Cardiac muscle cell (in vitro differentiated cells and primary cell): ENCODE results near the gene FSIP1. TPM values are rescaled to one million over a fixed set of nuclear protein-coding genes. Genes with fewer than 3 reads are reported as not detected.
A peak's percentile ranks its signal among the peaks of the same experiment; 100 is the strongest.

Experiments used
- DNase-seq, 2 donors: peaks; one replicate each; pipeline versions ENCODE4 v3.0.0 to v3.0.0-alpha.2; 2010 to 2017; ENCODE audit warnings: low read depth in 1 of 2, low spot score in 1 of 2
- H3K27ac ChIP-seq: fragments of 200-600 bp; sonication (generic); 2 replicates; pipeline ENCODE4 v1.5.1; 2016
- H3K27me3 ChIP-seq: fragments of 200-600 bp; sonication (generic); 2 replicates; pipeline ENCODE4 v1.6.0; 2016; ENCODE audit warnings: control low read depth
- H3K36me3 ChIP-seq: fragments of 200-600 bp; sonication (generic); 2 replicates; pipeline ENCODE4 v1.5.1; 2016; ENCODE audit warnings: control low read depth
- H3K4me1 ChIP-seq: fragments of 200-600 bp; sonication (generic); 2 replicates; pipeline ENCODE4 v1.8.1; 2017; ENCODE audit warnings: low read depth, mild to moderate bottlenecking, mixed run types
- H3K4me3 ChIP-seq: fragments of 200-600 bp; sonication (generic); 2 replicates; pipeline ENCODE4 v1.5.1; 2016; ENCODE audit warnings: mild to moderate bottlenecking
- H3K9me3 ChIP-seq: fragments of 200-600 bp; sonication (generic); 2 replicates; pipeline ENCODE4 v1.5.1; 2017; ENCODE audit warnings: low read depth, mild to moderate bottlenecking, control low read depth
- CTCF ChIP-seq: IDR thresholded peaks from 2 replicates; pipeline ENCODE4 v1.5.1; 2012; ENCODE audit warnings: low read depth, mild to moderate bottlenecking, low read length
- polyA plus RNA-seq: library from polyadenylated mRNA; unstranded; fragments of >200 nt; fragmentation: Nextera tagmentation; extraction: Ambion mirVana; gene quantifications from 2 replicates; pipeline ENCODE4 v1.2.1, GENCODE V29; 2016
- total RNA-seq: library from RNA; depleted of rRNA; stranded (reverse); fragments of >200 nt; gene quantifications from 2 replicates; pipeline ENCODE4 v1.2.3, GENCODE V29; 2016

Gene FSIP1
- total and polyA plus RNA-seq, 2 experiments from 2014 or later = 0.15 to 0.33 TPM

GRCh38 chr15:39622660-39623516 lies 159.8 kb downstream of the FSIP1 start:
- Histone ChIP-seq H3K9me3 (no peaks in the 10 kb centered on the region), H3K4me1 (peaks cover 2% of the 10 kb centered on the region), H3K4me3 (no peak overlapping the region), H3K36me3 (no peaks in the 10 kb centered on the region), H3K27ac (no peak overlapping the region), H3K27me3 (no peaks in the 10 kb centered on the region)
- DNase-seq = no peak
- TF ChIP-seq CTCF = no peak

- no peak for DNase-seq
- H3K27ac ChIP-seq = no peak overlapping the region
- H3K36me3 ChIP-seq = no peaks in the 10 kb centered on the region
- H3K4me1 ChIP-seq = no peaks in the 10 kb centered on the region
- H3K9me3 ChIP-seq = no peaks in the 10 kb centered on the region
- no peaks in the 10 kb centered on the region for H3K27me3 ChIP-seq
- TF ChIP-seq CTCF = no peak
- H3K4me3 ChIP-seq = no peak overlapping the region
Measured at GRCh38 chr15:39621976-39622375, 160.7 kb downstream of the FSIP1 start.

- DNase-seq = peak in 1 of 2 donors; percentile 43
- Histone ChIP-seq H3K4me1 (no peaks in the 10 kb centered on the region), H3K27ac (no peak overlapping the region), H3K36me3 (no peaks in the 10 kb centered on the region), H3K4me3 (no peak overlapping the region), H3K9me3 (no peaks in the 10 kb centered on the region), H3K27me3 (no peaks in the 10 kb centered on the region)
- no peak for TF ChIP-seq CTCF
Measured at GRCh38 chr15:39621210-39621609, 161.4 kb downstream of the FSIP1 start.

- TF ChIP-seq CTCF = no peak
- H3K27ac ChIP-seq = no peak overlapping the region
- no peaks in the 10 kb centered on the region for H3K4me1 ChIP-seq
Measured at GRCh38 chr15:39618063-39618823, 164.4 kb downstream of the FSIP1 start.

GRCh38 chr15:39616731-39617455 lies 165.7 kb downstream of the FSIP1 start:
- no peak for TF ChIP-seq CTCF
- Histone ChIP-seq H3K4me1 (no peaks in the 10 kb centered on the region), H3K36me3 (no peaks in the 10 kb centered on the region), H3K4me3 (no peak overlapping the region), H3K27me3 (no peaks in the 10 kb centered on the region), H3K9me3 (no peaks in the 10 kb centered on the region), H3K27ac (no peak overlapping the region)
- DNase-seq = no peak

More at GRCh38 chr15:39618063-39618823, 164.4 kb downstream of the FSIP1 start:
- no peaks in the 10 kb centered on the region for H3K27me3 ChIP-seq
- H3K9me3 ChIP-seq = no peaks in the 10 kb centered on the region
- no peaks in the 10 kb centered on the region for H3K36me3 ChIP-seq
- no peak overlapping the region for H3K4me3 ChIP-seq
- DNase-seq = no peak
